CD4-positive, alpha-beta memory T cell (primary cell): ENCODE results near the gene CLDND1. TPM values are rescaled to one million over a fixed set of nuclear protein-coding genes. Genes with fewer than 3 reads are reported as not detected.
A peak's percentile ranks its signal among the peaks of the same experiment; 100 is the strongest.
"Not testable (repeated sequence)": the region's sequence is repeated elsewhere in the genome, so short reads cannot be mapped to it uniquely, and the experiment has no call there.

Source experiments
- CTCF ChIA-PET: fragments of 350-600 bp; sonication (Branson Sonifier 250); formaldehyde crosslinking; loops from one replicate; lab custom pipeline; 2021; ENCODE audit warnings: inconsistent platforms; ENCODE audit not compliant: partially characterized antibody; lab: Charles Lee
- POLR2A ChIA-PET: fragments of 350-600 bp; sonication (Branson Sonifier 250); formaldehyde crosslinking; loops from one replicate; lab custom pipeline; 2021; ENCODE audit not compliant: partially characterized antibody; lab: Charles Lee
- DNase-seq, 5 donors: peaks; one replicate each; pipeline versions ENCODE4 v3.0.0 to v3.0.0-alpha.2; 2020 to 2022; ENCODE audit warnings: mixed read lengths in 1 of 5
- H3K27ac ChIP-seq: one replicate; pipeline ENCODE4 v1.7.0; 2013; ENCODE audit warnings: low read depth, low read length
- H3K27me3 ChIP-seq: 2 replicates; pipeline ENCODE4 v1.7.0; 2013; ENCODE audit warnings: mild to moderate bottlenecking, low read length, moderate library complexity; ENCODE audit not compliant: insufficient read depth
- H3K36me3 ChIP-seq: 2 replicates; pipeline ENCODE4 v1.7.0; 2013; ENCODE audit warnings: mild to moderate bottlenecking, low read length, moderate library complexity; ENCODE audit not compliant: insufficient read depth
- H3K4me1 ChIP-seq: 2 replicates; pipeline ENCODE4 v1.7.0; 2013; ENCODE audit warnings: mild to moderate bottlenecking, low read length, moderate library complexity; ENCODE audit not compliant: insufficient read depth
- H3K4me3 ChIP-seq, 2 donors: one replicate each; pipeline ENCODE4 v1.7.0; 2013; ENCODE audit warnings: low read length in 2 of 2, mild to moderate bottlenecking in 1 of 2
- H3K9me3 ChIP-seq, 2 donors: one replicate each; pipeline ENCODE4 v1.7.0; 2013; ENCODE audit warnings: low read length in 2 of 2, control low read depth in 1 of 2; ENCODE audit not compliant: control insufficient read depth in 1 of 2
- H3K27ac Mint-ChIP-seq, 7 donors: one replicate each; pipeline ENCODE4 v1.8.0; 2020 to 2021; ENCODE audit warnings: mixed read lengths in 7 of 7, mild to moderate bottlenecking in 6 of 7, inconsistent platforms in 3 of 7, moderate library complexity in 3 of 7
- H3K27me3 Mint-ChIP-seq, 2 donors: one replicate each; pipeline ENCODE4 v1.8.0; 2020 to 2021; ENCODE audit warnings: mixed read lengths in 2 of 2
- H3K36me3 Mint-ChIP-seq, 2 donors: one replicate each; pipeline ENCODE4 v1.8.0; 2020 to 2021; ENCODE audit warnings: mixed read lengths in 2 of 2, inconsistent platforms in 1 of 2, mild to moderate bottlenecking in 1 of 2
- H3K4me1 Mint-ChIP-seq, 4 donors: one replicate each; pipeline ENCODE4 v1.8.0; 2020 to 2021; ENCODE audit warnings: mixed read lengths in 4 of 4, mild to moderate bottlenecking in 1 of 4
- H3K4me3 Mint-ChIP-seq, 8 donors: one replicate each; pipeline ENCODE4 v1.8.0; 2020 to 2021; ENCODE audit warnings: mixed read lengths in 8 of 8, mild to moderate bottlenecking in 7 of 8, moderate library complexity in 6 of 8, inconsistent platforms in 3 of 8
- H3K9me3 Mint-ChIP-seq, 8 donors: one replicate each; pipeline ENCODE4 v1.8.0; 2020 to 2021; ENCODE audit warnings: mixed read lengths in 8 of 8, mild to moderate bottlenecking in 5 of 8, inconsistent platforms in 3 of 8, moderate library complexity in 1 of 8
- intact Hi-C: fragments of 100-400 bp; cut with micrococcal nuclease; formaldehyde crosslinking; loops from one replicate; pipeline ENCODE4 v1.15.1; 2023
- polyA plus RNA-seq, 2 donors: library from polyadenylated mRNA; unstranded; fragments of 300-500 nt; fragmentation: Illumina TruSeq; gene quantifications; one replicate each; pipeline ENCODE4 v1.2.3, GENCODE V29; 2021
- total RNA-seq, 2 experiments: library from RNA; stranded (reverse); gene quantifications; one replicate each; pipeline ENCODE4 v1.2.3, GENCODE V29; 2021

The CLDND1 gene
- total and polyA plus RNA-seq, 4 experiments from 2014 or later, result 149 to 431 (median 333) TPM

DNA sequence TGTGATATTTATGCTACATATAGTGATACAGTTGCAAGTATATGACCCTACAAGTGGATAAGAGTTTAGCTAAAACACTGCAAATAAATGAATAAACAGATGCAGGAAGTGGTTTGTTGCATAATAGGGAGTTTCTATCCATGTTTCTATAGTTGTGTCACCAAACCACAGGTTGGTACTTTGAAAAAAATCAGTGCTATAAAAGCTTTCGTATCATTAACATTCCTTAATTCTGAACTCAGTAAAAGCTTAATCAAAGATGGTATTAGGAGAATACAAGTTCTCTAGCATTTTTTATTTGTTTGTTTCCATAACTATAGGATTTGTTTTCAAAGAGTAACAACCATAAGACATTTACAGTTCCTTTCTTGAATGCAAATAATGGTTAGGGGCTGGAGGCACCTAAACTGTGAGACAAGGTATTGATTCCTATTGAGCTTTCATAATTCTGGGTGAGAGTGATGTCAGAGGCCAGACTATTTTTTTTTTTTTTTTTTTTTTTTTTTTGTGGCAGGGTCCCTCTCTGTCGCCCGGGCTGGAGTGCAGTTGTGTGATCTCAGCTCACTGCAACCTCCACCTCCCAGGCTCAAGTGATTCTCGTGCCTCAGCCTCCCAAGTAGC, 41.1 kb upstream of the CLDND1 start:
- Histone ChIP-seq H3K27ac (peak overlapping the region; percentile 92), H3K27me3 (no peaks in the 10 kb centered on the region), H3K9me3 (no peaks in the 10 kb centered on the region), H3K36me3 (no peaks in the 10 kb centered on the region), H3K4me1 (peaks cover 86% of the 10 kb centered on the region), H3K4me3 (no peak overlapping the region)
- Mint-ChIP-seq H3K9me3 (peaks cover 0 to 3% (median 0%) of the 10 kb centered on the region in 8 donors), H3K4me3 (peak overlapping the region; percentile 45 to 87 (median 82)), H3K27ac (peak overlapping the region; percentile 91 to 99 (median 98)), H3K36me3 (peaks cover 0 to 4% of the 10 kb centered on the region in 2 donors), H3K27me3 (no peaks in the 10 kb centered on the region), H3K4me1 (peaks cover 55 to 87% (median 75%) of the 10 kb centered on the region in 4 donors)
- ChIA-PET CTCF (interaction anchor here (0.6 to 6.0 kb wide), 12 partner anchors 8 to 225 kb away, joined by 3 to 52 read pairs (median 4); partner anchors contain the start of genes CLDND1 and CPOX), POLR2A (interaction anchor here (1.1 to 20.3 kb wide), 11 partner anchors 9 to 1697 kb away, joined by 3 to 680 read pairs (median 26); partner anchors contain the start of genes CLDND1, CPOX, GPR15 and TBC1D23)
- DNase-seq, result peak; percentile 66 to 86 (median 80)
- intact Hi-C loops, result loop anchor here (1.0 kb wide), 3 partner anchors 7 to 41 kb away; partner anchors contain the start of genes CLDND1 and CPOX

DNA sequence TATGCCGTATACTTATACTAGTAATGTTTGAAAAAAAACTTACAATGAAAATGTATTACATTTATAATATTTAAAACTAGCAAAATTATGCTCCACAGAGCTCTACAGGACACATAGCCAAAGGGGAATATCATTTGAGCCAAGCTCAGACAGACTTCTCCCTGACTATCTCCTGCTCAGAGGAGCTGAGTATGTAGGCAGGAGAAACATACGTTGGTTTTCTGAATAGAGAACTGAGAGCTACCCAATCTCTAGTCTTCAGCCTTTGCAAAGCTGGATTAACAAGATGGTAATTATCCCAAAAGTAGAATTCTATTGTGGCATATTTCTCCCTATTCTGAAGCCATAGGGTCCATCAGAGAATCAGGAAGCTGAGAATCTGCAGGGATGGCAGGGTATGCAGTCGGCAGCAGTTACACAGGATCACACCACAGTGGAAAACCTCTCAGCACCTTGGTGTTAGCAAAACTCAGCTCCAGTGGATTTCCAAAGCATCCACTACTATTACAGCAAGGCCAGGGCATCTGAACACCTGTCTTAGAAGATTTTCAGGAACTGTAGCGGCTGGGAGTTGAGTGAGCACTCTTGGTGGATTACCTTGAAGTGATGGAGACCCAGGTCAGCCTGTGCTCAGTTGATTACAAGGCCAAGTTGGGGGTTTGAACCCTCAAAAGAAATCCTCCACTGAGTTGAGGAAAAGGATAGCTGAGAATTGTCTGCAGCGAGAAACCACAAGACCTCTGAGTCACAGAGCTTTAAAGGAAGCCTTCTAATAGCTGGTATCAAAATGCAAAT, 39.2 kb upstream of the CLDND1 start:
- POLR2A ChIA-PET, result interaction anchor here (1.1 to 20.3 kb wide), 7 partner anchors 8 to 48 kb away, joined by 4 to 680 read pairs (median 69); partner anchors contain the start of genes CLDND1, CPOX and GPR15
- Histone ChIP-seq H3K4me3 (peak overlapping the region; percentile 18 to 25), H3K27ac (peak overlapping the region; percentile 92), H3K27me3 (no peaks in the 10 kb centered on the region), H3K9me3 (no peaks in the 10 kb centered on the region), H3K4me1 (peaks cover 88% of the 10 kb centered on the region), H3K36me3 (no peaks in the 10 kb centered on the region)
- H3K27ac Mint-ChIP-seq, result peak overlapping the region; percentile 91 to 99 (median 98)
- peaks cover 58 to 87% (median 75%) of the 10 kb centered on the region in 4 donors for H3K4me1 Mint-ChIP-seq
- intact Hi-C loops, result no loop called here
- peak overlapping the region in 7 of 8 donors; percentile 29 to 75 (median 62) for H3K4me3 Mint-ChIP-seq
- H3K9me3 Mint-ChIP-seq, result peaks cover 0 to 2% (median 0%) of the 10 kb centered on the region in 8 donors
- DNase-seq, result peak in 3 of 5 donors; percentile 26 to 77 (median 48)
- peaks cover 0 to 4% of the 10 kb centered on the region in 2 donors for H3K36me3 Mint-ChIP-seq
- H3K27me3 Mint-ChIP-seq, result no peaks in the 10 kb centered on the region
- CTCF ChIA-PET, result interaction anchor here (0.7 to 6.0 kb wide), 8 partner anchors 9 to 56 kb away, joined by 3 to 52 read pairs (median 4); partner anchors contain the start of gene CLDND1

GRCh38 chr3:98560911-98561310, 38.2 kb upstream of the CLDND1 start:
- H3K4me1 Mint-ChIP-seq, result peaks cover 59 to 87% (median 76%) of the 10 kb centered on the region in 4 donors
- CTCF ChIA-PET, result interaction anchor here (6.0 kb wide), 1 partner anchor 12 kb away, joined by 52 read pairs; no protein-coding TSS in a partner anchor
- H3K4me1 ChIP-seq, result peaks cover 88% of the 10 kb centered on the region
- no peaks in the 10 kb centered on the region for H3K27me3 ChIP-seq
- no peaks in the 10 kb centered on the region for H3K36me3 ChIP-seq
- intact Hi-C loops, result no loop called here
- no peak overlapping the region for H3K4me3 ChIP-seq
- H3K27ac Mint-ChIP-seq, result peak overlapping the region; percentile 50 to 89 (median 76)
- peaks cover 0 to 2% (median 0%) of the 10 kb centered on the region in 8 donors for H3K9me3 Mint-ChIP-seq
- no peak overlapping the region for H3K27ac ChIP-seq
- H3K36me3 Mint-ChIP-seq, result peaks cover 0 to 4% of the 10 kb centered on the region in 2 donors
- H3K9me3 ChIP-seq, result no peaks in the 10 kb centered on the region
- POLR2A ChIA-PET, result interaction anchor here (2.7 to 20.3 kb wide), 4 partner anchors 11 to 47 kb away, joined by 8 to 680 read pairs (median 116); partner anchors contain the start of genes CLDND1 and GPR15
- no peak for DNase-seq
- no peaks in the 10 kb centered on the region for H3K27me3 Mint-ChIP-seq
- peak overlapping the region in 3 of 8 donors; percentile 12 to 45 (median 27) for H3K4me3 Mint-ChIP-seq

DNA sequence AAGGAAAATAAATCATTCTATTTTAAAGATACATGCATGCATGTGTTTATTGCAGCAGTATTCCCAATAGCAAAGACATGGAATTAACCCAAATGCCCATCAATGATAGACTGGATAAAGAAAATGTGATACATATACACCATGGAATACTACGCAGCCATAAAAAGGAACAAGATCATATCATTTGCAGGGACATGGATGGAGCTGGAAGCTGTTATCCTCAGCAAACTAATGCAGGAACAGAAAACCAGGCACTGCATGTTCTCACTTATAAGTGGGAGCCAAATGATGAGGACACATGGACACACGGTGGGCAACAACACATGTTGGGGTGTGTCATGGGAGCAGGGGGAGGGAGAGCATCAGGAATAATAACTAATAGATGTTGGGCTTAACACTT, 37.1 kb upstream of the CLDND1 start:
- intact Hi-C loops, H3K4me3 ChIP-seq, H3K27ac ChIP-seq, H3K9me3 ChIP-seq, DNase-seq, H3K9me3 Mint-ChIP-seq, H3K36me3 Mint-ChIP-seq, H3K4me3 Mint-ChIP-seq, H3K36me3 ChIP-seq, H3K27me3 Mint-ChIP-seq, H3K27me3 ChIP-seq: not testable (repeated sequence)
- ChIA-PET POLR2A (interaction anchor here (0.7 to 20.3 kb wide), 6 partner anchors 10 to 46 kb away, joined by 4 to 680 read pairs (median 40); partner anchors contain the start of genes CLDND1, CPOX and GPR15), CTCF (interaction anchor here (6.0 kb wide), 1 partner anchor 13 kb away, joined by 52 read pairs; no protein-coding TSS in a partner anchor)
- peaks cover 54 to 85% (median 75%) of the 10 kb centered on the region in 4 donors for H3K4me1 Mint-ChIP-seq
- peak overlapping the region in 3 of 7 donors; percentile 37 to 97 (median 91) for H3K27ac Mint-ChIP-seq
- peaks cover 85% of the 10 kb centered on the region for H3K4me1 ChIP-seq

- peaks cover 53 to 84% (median 73%) of the 10 kb centered on the region in 4 donors for H3K4me1 Mint-ChIP-seq
- intact Hi-C loops, result no loop called here
- H3K4me3 Mint-ChIP-seq, result peak overlapping the region in 6 of 8 donors; percentile 14 to 66 (median 54)
- no peak for DNase-seq
- no peak overlapping the region for H3K4me3 ChIP-seq
- H3K27ac ChIP-seq, result peak overlapping the region; percentile 73
- CTCF ChIA-PET, result interaction anchor here (1.2 to 5.2 kb wide), 5 partner anchors 12 to 36 kb away, joined by 3 to 42 read pairs (median 8); partner anchors contain the start of gene CLDND1
- H3K4me1 ChIP-seq, result peaks cover 85% of the 10 kb centered on the region
- no peaks in the 10 kb centered on the region for H3K9me3 Mint-ChIP-seq
- POLR2A ChIA-PET, result interaction anchor here (1.5 to 20.3 kb wide), 8 partner anchors 7 to 45 kb away, joined by 7 to 680 read pairs (median 48); partner anchors contain the start of genes CLDND1, CPOX and GPR15
- no peaks in the 10 kb centered on the region for H3K27me3 ChIP-seq
- H3K27me3 Mint-ChIP-seq, result no peaks in the 10 kb centered on the region
- H3K27ac Mint-ChIP-seq, result peak overlapping the region; percentile 49 to 98 (median 94)
- no peaks in the 10 kb centered on the region for H3K9me3 ChIP-seq
- no peaks in the 10 kb centered on the region for H3K36me3 ChIP-seq
- no peaks in the 10 kb centered on the region for H3K36me3 Mint-ChIP-seq
Measured at GRCh38 chr3:98558100-98558827, 35.6 kb upstream of the CLDND1 start.
